HG03469 (cell line): ENCODE results near the gene FMN1.

Experiments
- ATAC-seq: cut with Tn5 transposase; IDR thresholded peaks from one replicate; pipeline ENCODE4 v1.9.1; 2021; ENCODE audit warnings: mild to moderate bottlenecking, moderate library complexity, moderate number of reproducible peaks; ENCODE audit not compliant: unreplicated experiment

FMN1 gene

GRCh38 chr15:32941823-32942222, 252.7 kb downstream of the FMN1 start:
- ATAC-seq = no peak

GRCh38 chr15:32936976-32937375, 257.5 kb downstream of the FMN1 start:
- ATAC-seq = no peak

GRCh38 chr15:32936283-32936918, 258.1 kb downstream of the FMN1 start:
- ATAC-seq = no peak

GRCh38 chr15:32935139-32935538, 259.4 kb downstream of the FMN1 start:
- no peak for ATAC-seq

- ATAC-seq = no peak
Observed at GRCh38 chr15:32933236-32933635, 261.3 kb downstream of the FMN1 start.

GRCh38 chr15:32928876-32929275, 265.6 kb downstream of the FMN1 start:
- no peak for ATAC-seq

- ATAC-seq = no peak
Observed at GRCh38 chr15:32927124-32927523, 267.4 kb downstream of the FMN1 start.

- ATAC-seq = no peak
Observed at GRCh38 chr15:32923176-32923575, 271.3 kb downstream of the FMN1 start.

- no peak for ATAC-seq
Observed at GRCh38 chr15:32922541-32922940, 272.0 kb downstream of the FMN1 start.

- no peak for ATAC-seq
Observed at GRCh38 chr15:32919749-32920414, 274.6 kb downstream of the FMN1 start.

- ATAC-seq = no peak
Observed at GRCh38 chr15:32918547-32918946, 276.0 kb downstream of the FMN1 start.

- no peak for ATAC-seq
Observed at GRCh38 chr15:32910839-32911238, 283.7 kb downstream of the FMN1 start.

GRCh38 chr15:32909431-32909830, 285.1 kb downstream of the FMN1 start:
- ATAC-seq = no peak

- ATAC-seq = no peak
Observed at GRCh38 chr15:32908872-32909271, 285.6 kb downstream of the FMN1 start.

- ATAC-seq = peak; percentile 76
Observed at GRCh38 chr15:32908135-32908801, 286.2 kb downstream of the FMN1 start.

- no peak for ATAC-seq
Observed at GRCh38 chr15:32905481-32905880, 289.0 kb downstream of the FMN1 start.

- no peak for ATAC-seq
Observed at GRCh38 chr15:32904448-32904847, 290.1 kb downstream of the FMN1 start.

GRCh38 chr15:32903591-32904290, 290.8 kb downstream of the FMN1 start:
- ATAC-seq = no peak

GRCh38 chr15:32901995-32902394, 292.5 kb downstream of the FMN1 start:
- ATAC-seq = no peak

GRCh38 chr15:32901192-32901591, 293.3 kb downstream of the FMN1 start:
- ATAC-seq = no peak

- ATAC-seq = no peak
Observed at GRCh38 chr15:32899126-32899596, 295.4 kb downstream of the FMN1 start.
